HG03565 (cell line): ENCODE measurements around the gene FOLR1.
"Not testable (repeated sequence)": the region's sequence is repeated elsewhere in the genome, so short reads cannot be mapped to it uniquely, and the experiment has no call there.

Source experiments
- ATAC-seq: cut with Tn5 transposase; IDR thresholded peaks from one replicate; pipeline ENCODE4 v1.9.1; 2021; ENCODE audit warnings: mild to moderate bottlenecking, moderate library complexity; ENCODE audit not compliant: unreplicated experiment

The FOLR1 gene

GRCh38 chr11:72180892-72181552 is 10.9 kb upstream of the FOLR1 start:
- not testable (repeated sequence) for ATAC-seq

- ATAC-seq = not testable (repeated sequence)
Observed at GRCh38 chr11:72181553-72181958, 10.4 kb upstream of the FOLR1 start.

GRCh38 chr11:72188267-72188666 is 3.7 kb upstream of the FOLR1 start:
- no peak for ATAC-seq

GRCh38 chr11:72189455-72190250 is 2.3 kb upstream of the FOLR1 start:
- ATAC-seq = no peak

- no peak for ATAC-seq
Observed at GRCh38 chr11:72190631-72191071, 1.3 kb upstream of the FOLR1 start.

GRCh38 chr11:72195518-72196270 is 3.8 kb downstream of the FOLR1 start:
- ATAC-seq = no peak

GRCh38 chr11:72201445-72201844 is 9.5 kb downstream of the FOLR1 start:
- not testable (repeated sequence) for ATAC-seq

- ATAC-seq = no peak
Observed at GRCh38 chr11:72202571-72202970, 10.6 kb downstream of the FOLR1 start.

GRCh38 chr11:72203163-72203562 is 11.2 kb downstream of the FOLR1 start:
- no peak for ATAC-seq

- ATAC-seq = no peak
Observed at GRCh38 chr11:72204886-72205285, 12.9 kb downstream of the FOLR1 start.

- ATAC-seq = not testable (repeated sequence)
Observed at GRCh38 chr11:72206794-72207193, 14.9 kb downstream of the FOLR1 start.

- ATAC-seq = no peak
Observed at GRCh38 chr11:72208281-72208680, 16.3 kb downstream of the FOLR1 start.

- ATAC-seq = no peak
Observed at GRCh38 chr11:72209101-72209500, 17.2 kb downstream of the FOLR1 start.

GRCh38 chr11:72216638-72217037 is 24.7 kb downstream of the FOLR1 start, which contains the start of gene FOLR2:
Gene FOLR2 (plus strand): TSS chr11:72216794. CDS start chr11:72218585, 1,791 bp downstream.
- no peak for ATAC-seq

- ATAC-seq = no peak
Observed at GRCh38 chr11:72217841-72218240, 25.9 kb downstream of the FOLR1 start.

- no peak for ATAC-seq
Observed at GRCh38 chr11:72218251-72218745, 26.4 kb downstream of the FOLR1 start.

GRCh38 chr11:72220696-72221363 is 28.9 kb downstream of the FOLR1 start:
- ATAC-seq = no peak

GRCh38 chr11:72221386-72222075 is 29.6 kb downstream of the FOLR1 start:
- ATAC-seq = no peak

GRCh38 chr11:72222106-72222891 is 30.4 kb downstream of the FOLR1 start:
- ATAC-seq = no peak
